GM21390 (cell line): ENCODE data around the gene CACNG4.

ENCODE experiments used
- ATAC-seq: cut with Tn5 transposase; IDR thresholded peaks from one replicate; pipeline ENCODE4 v1.9.1; 2021; ENCODE audit not compliant: unreplicated experiment

CACNG4 gene

GRCh38 chr17:66963909-66964771 lies at the start of gene CACNG4:
CACNG4 (plus strand) TSS chr17:66964707; CDS start chr17:66964912, 205 bp downstream.
- no peak for ATAC-seq

GRCh38 chr17:66915204-66915611 lies 49.3 kb upstream of the CACNG4 start:
- no peak for ATAC-seq

DNA sequence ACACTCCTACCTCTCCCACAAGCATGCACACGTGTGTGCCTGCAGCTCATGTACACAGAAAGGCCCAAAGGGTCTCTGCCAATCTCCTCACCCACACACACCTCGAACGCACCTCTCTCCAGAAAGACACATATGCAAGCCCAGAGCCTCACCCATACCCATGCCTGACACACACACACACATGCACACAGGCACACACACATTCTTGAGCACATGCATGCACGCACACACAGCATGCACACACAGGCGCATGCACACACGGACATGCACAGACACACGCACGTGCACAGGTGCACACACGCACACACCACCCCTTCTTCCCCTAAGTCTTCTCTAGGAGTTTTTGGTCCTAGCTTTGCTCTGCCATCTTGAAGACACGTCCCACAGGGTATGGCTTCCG lies 48.7 kb upstream of the CACNG4 start:
- ATAC-seq: no peak

- no peak for ATAC-seq
Measured at GRCh38 chr17:66916946-66917345, 47.6 kb upstream of the CACNG4 start.

- ATAC-seq: no peak
Measured at GRCh38 chr17:66918896-66919295, 45.6 kb upstream of the CACNG4 start.

GRCh38 chr17:66920435-66920834 lies 44.1 kb upstream of the CACNG4 start:
- ATAC-seq: no peak

DNA sequence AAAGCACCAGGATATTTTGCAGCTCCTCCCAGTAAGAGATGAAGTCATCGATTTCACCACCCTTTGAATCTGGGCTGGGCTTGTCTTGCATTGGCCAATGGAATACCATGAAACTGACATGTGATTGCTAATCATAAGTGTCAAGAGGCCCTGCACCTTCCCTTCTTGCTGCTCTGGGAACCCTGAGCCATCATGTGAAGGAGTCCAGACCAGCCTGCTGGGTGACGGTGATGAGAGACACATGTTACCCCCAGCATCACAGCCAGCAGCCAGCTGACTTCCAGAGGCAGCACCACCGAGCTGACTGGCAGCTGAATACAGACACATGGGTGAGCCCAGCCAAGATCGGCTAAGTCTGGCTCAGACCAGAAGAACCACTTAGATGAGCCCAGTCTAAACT lies 43.6 kb upstream of the CACNG4 start:
- ATAC-seq: no peak

- no peak for ATAC-seq
Measured at GRCh38 chr17:66923886-66924285, 40.6 kb upstream of the CACNG4 start.

DNA sequence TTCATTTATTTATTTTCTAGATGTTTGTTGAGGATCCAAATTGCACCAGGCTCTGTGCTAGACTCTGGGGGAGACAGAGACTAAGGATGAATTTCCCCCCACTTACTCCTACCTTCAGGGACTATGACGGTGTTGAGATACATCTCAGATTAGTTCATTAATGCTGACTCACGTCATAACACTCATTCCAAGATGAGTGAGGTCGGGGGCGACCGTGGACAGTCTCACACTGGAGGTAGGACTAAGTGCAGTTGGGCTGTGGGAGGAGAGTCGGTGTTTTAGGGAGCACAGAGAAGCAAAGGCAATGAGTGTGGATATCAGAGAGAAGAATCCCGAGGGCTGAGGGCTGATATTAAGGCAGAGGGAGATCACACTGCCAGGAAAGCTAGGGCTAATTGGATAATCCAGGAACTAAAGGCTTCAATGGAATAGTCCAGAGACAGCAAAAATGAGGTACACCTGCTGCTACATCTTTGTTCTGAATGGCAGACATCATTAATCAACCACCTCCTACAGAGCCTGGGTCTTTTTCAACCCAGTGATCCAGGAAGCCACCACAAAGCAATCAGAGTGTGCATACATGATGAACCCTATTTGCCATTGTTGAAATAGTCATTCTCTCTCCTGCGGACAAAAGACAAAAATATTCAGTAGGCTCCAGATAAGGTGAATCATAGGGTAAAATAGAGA lies 38.6 kb upstream of the CACNG4 start:
- ATAC-seq: no peak

DNA sequence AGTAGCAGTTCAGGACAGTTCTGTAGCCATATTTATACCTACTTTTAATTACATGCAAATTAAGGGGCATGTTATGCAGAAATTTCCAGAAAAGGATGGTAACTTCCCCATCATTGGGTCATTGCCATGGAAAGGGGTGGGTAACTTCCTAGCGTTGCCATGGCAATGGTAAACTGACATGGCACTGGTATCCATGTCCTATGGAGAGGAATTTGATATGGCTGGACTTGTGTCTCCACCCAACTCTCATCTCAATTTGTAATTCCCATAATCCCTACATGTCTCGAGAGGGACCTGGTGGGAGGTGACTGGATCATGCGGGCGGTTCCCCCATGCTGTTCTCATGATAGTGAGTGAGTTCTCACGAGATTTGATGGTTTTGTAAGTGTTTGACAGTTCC lies 35.6 kb upstream of the CACNG4 start:
- ATAC-seq: no peak

DNA sequence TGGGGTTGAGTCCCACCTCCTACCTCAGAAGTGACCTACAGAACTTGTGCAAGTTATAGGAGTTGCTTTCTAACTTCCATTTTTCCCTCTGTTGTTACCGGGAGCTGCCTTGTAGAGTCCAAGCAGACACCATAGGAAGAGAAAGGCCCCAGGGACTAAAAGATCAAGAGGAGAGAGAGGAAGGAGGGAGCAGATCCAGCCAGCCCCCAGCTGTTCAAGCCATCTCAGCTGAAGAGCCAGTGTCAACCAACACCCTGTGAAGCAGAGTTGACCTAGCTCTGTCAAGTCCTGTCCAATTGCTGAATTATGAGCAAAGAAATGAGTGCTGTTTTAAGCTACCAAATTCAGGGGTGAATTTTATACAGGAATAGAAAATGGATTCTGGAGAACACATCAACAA lies 34.9 kb upstream of the CACNG4 start:
- no peak for ATAC-seq

- no peak for ATAC-seq
Measured at GRCh38 chr17:66930933-66931332, 33.6 kb upstream of the CACNG4 start.

- no peak for ATAC-seq
Measured at GRCh38 chr17:66932311-66932710, 32.2 kb upstream of the CACNG4 start.

DNA sequence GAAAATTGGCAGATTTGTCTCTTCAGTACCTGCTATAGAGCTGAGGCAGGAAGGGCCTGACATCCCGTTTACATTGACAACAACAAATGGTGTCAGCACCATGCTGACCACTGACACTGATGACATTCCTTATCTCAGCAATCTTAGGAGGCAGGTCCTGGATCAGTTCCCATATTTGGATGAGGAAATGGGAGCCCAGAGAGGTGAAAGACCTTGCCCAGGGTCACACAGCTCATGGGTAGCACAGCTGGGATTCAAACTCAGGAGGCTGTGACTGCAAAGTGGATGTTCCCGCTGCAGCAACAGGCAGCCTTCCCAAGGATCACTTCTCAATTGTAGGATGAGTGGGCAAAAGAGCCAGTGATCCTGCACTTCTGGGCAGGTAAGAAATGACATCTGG lies 30.5 kb upstream of the CACNG4 start:
- no peak for ATAC-seq

DNA sequence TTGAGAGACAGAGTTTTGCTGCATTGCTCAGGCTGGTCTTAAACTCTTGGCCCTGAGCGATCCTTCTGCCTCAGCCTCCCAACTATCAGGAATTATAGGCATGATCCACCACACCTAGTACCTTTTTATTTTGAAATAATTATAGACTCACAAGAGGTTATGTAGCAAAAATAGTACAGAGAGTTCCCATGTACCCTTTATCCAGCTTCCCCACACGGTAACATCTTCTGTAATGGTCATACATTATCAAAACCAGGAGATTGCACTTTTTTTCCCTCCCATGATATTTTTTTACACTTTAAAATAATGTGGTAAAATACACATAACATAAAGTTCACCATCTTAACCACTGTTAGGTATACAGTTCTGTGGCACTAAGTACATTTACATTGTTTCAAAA lies 28.8 kb upstream of the CACNG4 start:
- no peak for ATAC-seq

GRCh38 chr17:66938656-66939055 lies 25.9 kb upstream of the CACNG4 start:
- ATAC-seq: no peak

- no peak for ATAC-seq
Measured at GRCh38 chr17:66939461-66940114, 24.9 kb upstream of the CACNG4 start.

GRCh38 chr17:66941249-66941648 lies 23.3 kb upstream of the CACNG4 start:
- no peak for ATAC-seq

- no peak for ATAC-seq
Measured at GRCh38 chr17:66941773-66942450, 22.6 kb upstream of the CACNG4 start.

DNA sequence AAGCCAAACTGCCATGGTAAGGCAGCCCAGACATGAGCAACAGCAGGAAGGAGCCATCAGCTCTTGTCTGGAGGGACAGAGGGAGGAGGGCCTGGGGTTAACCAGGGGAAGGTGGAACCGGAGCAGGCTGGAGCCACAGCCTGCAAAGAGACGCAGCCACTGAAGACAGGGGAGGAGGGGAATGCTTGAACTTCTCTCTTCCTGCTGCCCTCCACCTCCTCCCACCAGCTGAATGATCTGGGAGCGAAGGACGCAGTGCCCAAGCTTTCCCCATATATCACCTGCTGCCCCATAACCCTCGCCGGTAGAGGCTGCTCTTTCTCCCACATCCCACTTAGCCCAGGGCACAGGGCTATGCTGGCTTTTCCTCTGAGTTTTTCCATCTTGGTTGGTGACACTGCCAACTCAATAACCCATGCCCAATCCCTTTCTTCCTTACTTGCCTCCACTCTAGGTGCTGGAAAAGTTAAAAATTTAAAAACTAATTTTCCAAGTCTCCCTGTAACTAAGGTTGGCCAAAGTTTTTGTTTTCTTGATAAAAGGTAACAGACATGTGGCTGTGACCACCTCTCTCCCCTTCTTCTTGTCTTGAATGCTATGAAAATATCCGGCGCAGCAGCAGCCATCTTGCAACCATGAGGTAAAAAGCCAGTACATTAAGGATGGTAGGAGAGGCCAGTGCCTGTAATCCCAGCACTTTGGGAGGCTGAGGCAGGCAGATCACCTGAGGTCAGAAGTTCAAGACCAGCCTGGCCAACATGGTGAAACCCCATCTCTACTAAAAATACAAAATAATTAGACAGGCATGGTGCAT lies 21.8 kb upstream of the CACNG4 start:
- ATAC-seq: no peak
